Measurements from ENCODE around the gene RAB3D. TPM values are rescaled to one million over a fixed set of nuclear protein-coding genes. Genes with fewer than 3 reads are reported as not detected.
"Not testable (repeated sequence)": the region's sequence is repeated elsewhere in the genome, so short reads cannot be mapped to it uniquely, and the experiment has no call there.

Gene RAB3D
- total and polyA plus RNA-seq, 2 donors (not counting 1 experiment from before 2014, with no cell fraction given) = 11.5 to 20.0 TPM

DNA sequence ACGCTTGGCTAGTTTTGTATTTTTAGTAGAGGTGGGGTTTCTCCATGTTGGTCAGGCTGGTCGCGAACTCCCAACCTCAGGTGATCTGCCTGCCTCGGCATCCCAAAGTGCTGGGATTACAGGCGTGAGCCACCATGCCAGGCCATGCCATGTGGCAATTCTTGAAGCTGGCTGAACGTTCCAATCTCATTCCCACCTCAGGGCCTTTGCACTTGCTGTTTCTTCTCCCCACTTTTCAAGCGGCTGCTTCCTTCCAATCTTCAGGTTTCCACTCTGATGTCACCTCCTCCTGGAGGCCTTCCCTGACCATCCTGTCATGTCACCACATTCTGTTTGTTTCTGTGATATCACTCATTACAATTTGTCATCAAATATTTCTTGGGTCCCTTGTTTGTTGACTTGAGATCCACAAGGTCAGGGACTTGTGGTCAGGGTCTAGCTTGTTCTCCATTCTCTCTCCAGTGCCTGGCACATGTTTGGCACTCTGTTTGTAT lies 40.4 kb upstream of the RAB3D start:
- H4K20me1 ChIP-seq (ENCODE audit: control insufficient read depth, extremely low read depth, insufficient read depth, low read length) = no peaks in the 10 kb centered on the region
- no peaks in the 10 kb centered on the region for H3K9me3 ChIP-seq (ENCODE audit: control insufficient read depth, insufficient read depth, low read depth, low read length)
- peaks cover 7% of the 10 kb centered on the region for H3K79me2 ChIP-seq (ENCODE audit: control insufficient read depth, insufficient read depth, low read length)
- no peaks in the 10 kb centered on the region for H3K27me3 ChIP-seq (ENCODE audit: control insufficient read depth, insufficient read depth, low read length)
- peak overlapping the region in 1 of 4 experiments; percentile 57 for H3K4me3 ChIP-seq (replicated peaks in 1 of 4; ENCODE audit: control extremely low read depth in 1 of 4, insufficient read depth in 1 of 4, low read depth in 3 of 4, low read length in 4 of 4)
- DNase-seq (ENCODE audit: low read depth in 2 of 2) = no peak
- H3K4me2 ChIP-seq (ENCODE audit: extremely low read depth, insufficient read depth, low read length) = no peak overlapping the region
- peaks cover 31% of the 10 kb centered on the region for H3K4me1 ChIP-seq (ENCODE audit: control insufficient read depth, extremely low read depth, insufficient read depth, low read length)
- no peak overlapping the region for H2AFZ ChIP-seq (ENCODE audit: low read length)
- H3K36me3 ChIP-seq (ENCODE audit: control insufficient read depth, insufficient read depth, low read length) = no peaks in the 10 kb centered on the region
- TF ChIP-seq, protein P1, sequence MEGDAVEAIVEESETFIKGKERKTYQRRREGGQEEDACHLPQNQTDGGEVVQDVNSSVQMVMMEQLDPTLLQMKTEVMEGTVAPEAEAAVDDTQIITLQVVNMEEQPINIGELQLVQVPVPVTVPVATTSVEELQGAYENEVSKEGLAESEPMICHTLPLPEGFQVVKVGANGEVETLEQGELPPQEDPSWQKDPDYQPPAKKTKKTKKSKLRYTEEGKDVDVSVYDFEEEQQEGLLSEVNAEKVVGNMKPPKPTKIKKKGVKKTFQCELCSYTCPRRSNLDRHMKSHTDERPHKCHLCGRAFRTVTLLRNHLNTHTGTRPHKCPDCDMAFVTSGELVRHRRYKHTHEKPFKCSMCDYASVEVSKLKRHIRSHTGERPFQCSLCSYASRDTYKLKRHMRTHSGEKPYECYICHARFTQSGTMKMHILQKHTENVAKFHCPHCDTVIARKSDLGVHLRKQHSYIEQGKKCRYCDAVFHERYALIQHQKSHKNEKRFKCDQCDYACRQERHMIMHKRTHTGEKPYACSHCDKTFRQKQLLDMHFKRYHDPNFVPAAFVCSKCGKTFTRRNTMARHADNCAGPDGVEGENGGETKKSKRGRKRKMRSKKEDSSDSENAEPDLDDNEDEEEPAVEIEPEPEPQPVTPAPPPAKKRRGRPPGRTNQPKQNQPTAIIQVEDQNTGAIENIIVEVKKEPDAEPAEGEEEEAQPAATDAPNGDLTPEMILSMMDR (conservative IDR thresholded peaks at IDR 0.05 in 1 of 2, IDR thresholded peaks at IDR 0.05 in 1 of 2; ENCODE audit: low read depth in 1 of 2, low read length in 2 of 2) = no peak
- no peak for TF ChIP-seq EZH2 (IDR thresholded peaks at IDR 0.05; ENCODE audit: low read length, missing control alignments)
- H3K27ac ChIP-seq (ENCODE audit: insufficient read depth, low read length) = peak overlapping the region; percentile 89
- no peak overlapping the region for H3K9ac ChIP-seq (ENCODE audit: insufficient read depth, low read length)

DNA sequence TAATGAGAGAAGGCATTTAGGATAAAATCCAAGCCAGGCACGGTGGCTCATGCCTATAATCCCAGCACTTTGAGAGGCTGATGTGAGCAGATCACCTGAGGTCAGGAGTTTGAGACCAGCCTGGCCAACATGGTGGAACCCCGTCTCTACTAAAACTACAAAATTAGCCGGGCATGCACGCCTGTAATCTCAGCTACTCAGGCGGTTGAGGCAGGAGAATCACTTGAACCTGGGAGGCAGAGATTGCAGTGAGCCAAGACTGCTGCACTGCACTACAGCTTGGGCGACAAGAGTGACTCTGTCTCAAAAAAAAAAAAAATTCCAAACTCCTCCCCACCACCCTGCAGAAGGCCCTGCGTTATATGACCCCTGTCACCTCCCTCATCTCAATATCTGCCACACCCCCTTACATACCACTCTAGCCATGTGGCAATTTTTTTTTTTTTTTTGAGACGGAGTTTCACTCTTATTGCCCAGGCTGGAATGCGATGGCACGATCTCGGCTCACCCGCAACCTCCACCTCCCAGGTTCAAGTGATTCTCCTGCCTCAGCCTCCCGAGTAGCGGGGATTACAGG lies 39.9 kb upstream of the RAB3D start:
- H3K4me1 ChIP-seq (ENCODE audit: control insufficient read depth, extremely low read depth, insufficient read depth, low read length) = peaks cover 31% of the 10 kb centered on the region
- H3K79me2 ChIP-seq (ENCODE audit: control insufficient read depth, insufficient read depth, low read length); H2AFZ ChIP-seq (ENCODE audit: low read length); H4K20me1 ChIP-seq (ENCODE audit: control insufficient read depth, extremely low read depth, insufficient read depth, low read length); H3K4me2 ChIP-seq (ENCODE audit: extremely low read depth, insufficient read depth, low read length); H3K36me3 ChIP-seq (ENCODE audit: control insufficient read depth, insufficient read depth, low read length); H3K27me3 ChIP-seq (ENCODE audit: control insufficient read depth, insufficient read depth, low read length); H3K9me3 ChIP-seq (ENCODE audit: control insufficient read depth, insufficient read depth, low read depth, low read length); DNase-seq (ENCODE audit: low read depth in 2 of 2); H3K9ac ChIP-seq (ENCODE audit: insufficient read depth, low read length); H3K4me3 ChIP-seq (replicated peaks in 1 of 4; ENCODE audit: control extremely low read depth in 1 of 4, insufficient read depth in 1 of 4, low read depth in 3 of 4, low read length in 4 of 4); H3K27ac ChIP-seq (ENCODE audit: insufficient read depth, low read length): not testable (repeated sequence)

GRCh38 chr19:11378319-11379189 lies 39.1 kb upstream of the RAB3D start:
- Histone ChIP-seq H3K9ac (ENCODE audit: insufficient read depth, low read length) (no peak overlapping the region), H3K4me3 (replicated peaks in 1 of 4; ENCODE audit: control extremely low read depth in 1 of 4, insufficient read depth in 1 of 4, low read depth in 3 of 4, low read length in 4 of 4) (no peak overlapping the region), H4K20me1 (ENCODE audit: control insufficient read depth, extremely low read depth, insufficient read depth, low read length) (no peaks in the 10 kb centered on the region), H3K27me3 (ENCODE audit: control insufficient read depth, insufficient read depth, low read length) (no peaks in the 10 kb centered on the region), H3K79me2 (ENCODE audit: control insufficient read depth, insufficient read depth, low read length) (peaks cover 7% of the 10 kb centered on the region), H3K4me2 (ENCODE audit: extremely low read depth, insufficient read depth, low read length) (peak overlapping the region; percentile 57), H2AFZ (ENCODE audit: low read length) (no peak overlapping the region), H3K27ac (ENCODE audit: insufficient read depth, low read length) (peak overlapping the region; percentile 46), H3K4me1 (ENCODE audit: control insufficient read depth, extremely low read depth, insufficient read depth, low read length) (peaks cover 31% of the 10 kb centered on the region), H3K9me3 (ENCODE audit: control insufficient read depth, insufficient read depth, low read depth, low read length) (no peaks in the 10 kb centered on the region), H3K36me3 (ENCODE audit: control insufficient read depth, insufficient read depth, low read length) (no peaks in the 10 kb centered on the region)
- no peak for TF ChIP-seq EZH2 (IDR thresholded peaks at IDR 0.05; ENCODE audit: low read length, missing control alignments)
- TF ChIP-seq, protein P1 (conservative IDR thresholded peaks at IDR 0.05 in 1 of 2, IDR thresholded peaks at IDR 0.05 in 1 of 2; ENCODE audit: low read depth in 1 of 2, low read length in 2 of 2) = peak; percentile 50 to 52
- DNase-seq (ENCODE audit: low read depth in 2 of 2) = peak; percentile 76 to 86
